ENCODE measurements around the gene FSIP1. TPM values are rescaled to one million over a fixed set of nuclear protein-coding genes. Genes with fewer than 3 reads are reported as not detected.

The FSIP1 gene
- total RNA-seq, 2 donors from 2014 or later = 0.33 TPM; not detected in 1

GRCh38 chr15:39589193-39589814 lies 193.3 kb downstream of the FSIP1 start:
- no peaks in the 10 kb centered on the region for H3K9me3 ChIP-seq
- no peaks in the 10 kb centered on the region for H3K27me3 ChIP-seq
- WGBS, 2 donors = 87% methylated on average over 14 of the region's 14 CpGs
- no peak overlapping the region for H3K4me3 ChIP-seq
- no peaks in the 10 kb centered on the region for H3K4me1 ChIP-seq
- no peak for DNase-seq
- H3K27ac ChIP-seq = no peak overlapping the region
- no peak for TF ChIP-seq CTCF (IDR thresholded peaks at IDR 0.05)
- TF ChIP-seq POLR2A (IDR thresholded peaks at IDR 0.05) = no peak
- H3K36me3 ChIP-seq (replicated peaks in 1 of 2; ENCODE audit: insufficient read depth in 1 of 2, low read depth in 2 of 2) = peaks cover 0 to 37% of the 10 kb centered on the region in 2 donors
- no peak for ATAC-seq
- intact Hi-C loops (cut with DNase I) = loop anchor here (10.0 kb wide), 1 partner anchor 875 kb away; no protein-coding TSS in a partner anchor

DNA sequence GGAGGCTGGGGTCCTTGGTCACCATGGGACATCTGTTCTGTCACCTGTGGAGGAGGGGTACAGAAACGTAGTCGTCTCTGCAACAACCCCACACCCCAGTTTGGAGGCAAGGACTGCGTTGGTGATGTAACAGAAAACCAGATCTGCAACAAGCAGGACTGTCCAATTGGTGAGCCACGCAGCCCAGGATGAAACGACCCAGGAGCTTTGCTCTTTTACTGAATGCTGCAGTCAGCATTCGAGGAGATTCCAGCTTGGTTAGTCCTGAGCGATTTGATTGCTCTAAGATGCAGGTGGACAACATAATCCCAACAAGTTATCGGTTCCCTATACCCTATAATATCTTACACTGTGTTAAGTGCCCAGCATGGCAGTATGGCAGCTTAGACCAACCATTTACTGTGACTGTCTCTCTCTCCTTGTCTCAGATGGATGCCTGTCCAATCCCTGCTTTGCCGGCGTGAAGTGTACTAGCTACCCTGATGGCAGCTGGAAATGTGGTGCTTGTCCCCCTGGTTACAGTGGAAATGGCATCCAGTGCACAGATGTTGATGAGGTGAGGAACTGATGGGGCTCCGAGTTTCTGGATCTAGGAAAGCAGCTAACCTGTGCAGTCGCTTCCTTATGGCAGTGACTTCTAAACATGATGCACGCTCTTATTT lies 194.0 kb downstream of the FSIP1 start:
- H3K9me3 ChIP-seq = no peaks in the 10 kb centered on the region
- WGBS, 2 donors = 80 to 87% methylated on average over 11 to 13 of the region's 13 CpGs
- DNase-seq (no peak), ATAC-seq (no peak)
- no peak overlapping the region for H3K27ac ChIP-seq
- H3K27me3 ChIP-seq = no peaks in the 10 kb centered on the region
- H3K36me3 ChIP-seq (replicated peaks in 1 of 2; ENCODE audit: insufficient read depth in 1 of 2, low read depth in 2 of 2) = peaks cover 0 to 32% of the 10 kb centered on the region in 2 donors
- intact Hi-C loops (cut with DNase I) = loop anchor here (10.0 kb wide), 1 partner anchor 874 kb away; no protein-coding TSS in a partner anchor
- TF ChIP-seq POLR2A (IDR thresholded peaks at IDR 0.05) = no peak
- no peaks in the 10 kb centered on the region for H3K4me1 ChIP-seq
- H3K4me3 ChIP-seq = no peak overlapping the region

GRCh38 chr15:39587731-39588530 lies 194.7 kb downstream of the FSIP1 start:
- no peaks in the 10 kb centered on the region for H3K27me3 ChIP-seq
- 73 to 80% methylated on average over 13 of the region's 13 CpGs for WGBS, 2 donors
- no peak for DNase-seq
- no peaks in the 10 kb centered on the region for H3K9me3 ChIP-seq
- H3K4me1 ChIP-seq = peaks cover 3% of the 10 kb centered on the region
- H3K27ac ChIP-seq = no peak overlapping the region
- no peak for TF ChIP-seq POLR2A (IDR thresholded peaks at IDR 0.05)
- no peak for TF ChIP-seq CTCF (IDR thresholded peaks at IDR 0.05)
- no peak for ATAC-seq
- peaks cover 0 to 32% of the 10 kb centered on the region in 2 donors for H3K36me3 ChIP-seq (replicated peaks in 1 of 2; ENCODE audit: insufficient read depth in 1 of 2, low read depth in 2 of 2)
- intact Hi-C loops (cut with DNase I) = loop anchor here (10.0 kb wide), 1 partner anchor 873 kb away; no protein-coding TSS in a partner anchor
- no peak overlapping the region for H3K4me3 ChIP-seq

DNA sequence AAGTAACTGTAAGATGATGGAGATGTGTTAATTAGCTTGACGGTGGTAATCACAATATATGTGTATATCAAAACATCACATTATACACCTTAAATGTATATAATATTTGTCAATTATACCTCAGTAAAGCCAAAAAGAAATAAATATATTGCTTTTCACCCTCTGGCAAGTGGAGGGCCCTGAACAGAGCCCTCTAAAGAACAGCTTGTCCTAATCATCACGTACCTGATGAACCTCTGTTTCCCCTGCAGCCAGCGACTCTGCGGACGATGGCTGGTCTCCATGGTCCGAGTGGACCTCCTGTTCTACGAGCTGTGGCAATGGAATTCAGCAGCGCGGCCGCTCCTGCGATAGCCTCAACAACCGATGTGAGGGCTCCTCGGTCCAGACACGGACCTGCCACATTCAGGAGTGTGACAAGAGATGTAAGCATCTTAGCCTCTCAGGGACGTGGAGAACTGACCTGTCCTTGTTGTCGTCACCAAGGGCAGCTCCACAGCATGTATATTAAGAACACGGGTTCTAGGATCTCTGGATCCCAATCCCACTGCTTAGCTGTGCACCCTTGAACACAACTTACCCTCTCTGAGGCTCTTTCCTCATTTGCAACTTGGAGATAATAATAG lies 195.4 kb downstream of the FSIP1 start:
- peaks cover 0 to 28% of the 10 kb centered on the region in 2 donors for H3K36me3 ChIP-seq (replicated peaks in 1 of 2; ENCODE audit: insufficient read depth in 1 of 2, low read depth in 2 of 2)

More for the DNA sequence above, 195.4 kb downstream of the FSIP1 start:
- no peak overlapping the region for H3K27ac ChIP-seq
- DNase-seq (no peak), ATAC-seq (no peak)
- intact Hi-C loops (cut with DNase I) = loop anchor here (10.0 kb wide), 1 partner anchor 872 kb away; no protein-coding TSS in a partner anchor
- no peak overlapping the region for H3K4me3 ChIP-seq
- H3K9me3 ChIP-seq = no peaks in the 10 kb centered on the region
- H3K4me1 ChIP-seq = peaks cover 10% of the 10 kb centered on the region
- no peak for TF ChIP-seq POLR2A (IDR thresholded peaks at IDR 0.05)
- TF ChIP-seq CTCF (IDR thresholded peaks at IDR 0.05) = no peak
- no peaks in the 10 kb centered on the region for H3K27me3 ChIP-seq
- WGBS, 2 donors = 89 to 92% methylated on average over 17 of the region's 17 CpGs

Measured in body of pancreas (tissue), 4 donors.